Measurements from ENCODE around the gene C2orf49.

The C2orf49 gene

GRCh38 chr2:105362862-105363591 is 25.7 kb downstream of the C2orf49 start:
- no peak for DNase-seq (ENCODE audit: low read depth)

GRCh38 chr2:105364436-105365139 is 27.2 kb downstream of the C2orf49 start:
- no peak for DNase-seq (ENCODE audit: low read depth)

- DNase-seq (ENCODE audit: low read depth) = no peak
These were observed 27.9 kb downstream of the C2orf49 start for GRCh38 chr2:105365206-105365605.

GRCh38 chr2:105368759-105369408 is 31.5 kb downstream of the C2orf49 start:
- no peak for DNase-seq (ENCODE audit: low read depth)

- DNase-seq (ENCODE audit: low read depth) = peak; percentile 63
These were observed 32.7 kb downstream of the C2orf49 start for GRCh38 chr2:105369777-105370690.

GRCh38 chr2:105371156-105371555 is 33.8 kb downstream of the C2orf49 start:
- no peak for DNase-seq (ENCODE audit: low read depth)

- DNase-seq (ENCODE audit: low read depth) = no peak
These were observed 34.5 kb downstream of the C2orf49 start for GRCh38 chr2:105371810-105372209.

- no peak for DNase-seq (ENCODE audit: low read depth)
These were observed 36.0 kb downstream of the C2orf49 start for GRCh38 chr2:105373344-105373781.

- no peak for DNase-seq (ENCODE audit: low read depth)
These were observed 36.6 kb downstream of the C2orf49 start for GRCh38 chr2:105373895-105374401.

- no peak for DNase-seq (ENCODE audit: low read depth)
These were observed 37.7 kb downstream of the C2orf49 start for GRCh38 chr2:105375001-105375561.

- DNase-seq (ENCODE audit: low read depth) = no peak
These were observed 38.7 kb downstream of the C2orf49 start for GRCh38 chr2:105376010-105376409.

GRCh38 chr2:105376789-105377240 is 39.5 kb downstream of the C2orf49 start:
- no peak for DNase-seq (ENCODE audit: low read depth)

GRCh38 chr2:105377871-105378270 is 40.5 kb downstream of the C2orf49 start:
- no peak for DNase-seq (ENCODE audit: low read depth)

GRCh38 chr2:105378276-105378840 is 41.0 kb downstream of the C2orf49 start:
- DNase-seq (ENCODE audit: low read depth) = no peak

- no peak for DNase-seq (ENCODE audit: low read depth)
These were observed 41.6 kb downstream of the C2orf49 start for GRCh38 chr2:105378921-105379383.

- no peak for DNase-seq (ENCODE audit: low read depth)
These were observed 42.4 kb downstream of the C2orf49 start for GRCh38 chr2:105379741-105380186.

- no peak for DNase-seq (ENCODE audit: low read depth)
These were observed 43.2 kb downstream of the C2orf49 start for GRCh38 chr2:105380432-105381100.

GRCh38 chr2:105381101-105381668 is 43.8 kb downstream of the C2orf49 start:
- no peak for DNase-seq (ENCODE audit: low read depth)

- no peak for DNase-seq (ENCODE audit: low read depth)
These were observed 44.8 kb downstream of the C2orf49 start for GRCh38 chr2:105382177-105382576.
